ENCODE results near the gene F12.

The F12 gene

GRCh38 chr5:177446200-177447065 lies 37.1 kb upstream of the F12 start, which contains the start of gene PRR7:
Gene PRR7 (plus strand): TSS chr5:177446814. CDS start chr5:177455068, 8,254 bp downstream.
- DNase-seq = peak; percentile 69

DNA sequence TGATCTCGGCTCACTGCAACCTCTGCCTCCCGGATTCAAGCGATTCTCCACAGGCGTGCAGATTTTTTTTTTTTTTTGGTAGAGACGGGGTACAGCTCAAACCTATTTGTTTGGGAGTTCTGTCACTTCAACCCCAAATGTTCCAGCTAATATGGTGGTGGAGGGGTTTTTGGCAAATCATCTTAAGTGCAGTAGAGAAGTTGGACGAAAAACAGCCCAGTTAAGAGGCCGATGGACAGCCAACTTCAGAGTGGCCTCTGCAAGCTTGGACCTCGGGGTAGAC lies 36.5 kb upstream of the F12 start:
- no peak for DNase-seq

- no peak for DNase-seq
Measured at GRCh38 chr5:177445052-177445916, 35.9 kb upstream of the F12 start.

DNA sequence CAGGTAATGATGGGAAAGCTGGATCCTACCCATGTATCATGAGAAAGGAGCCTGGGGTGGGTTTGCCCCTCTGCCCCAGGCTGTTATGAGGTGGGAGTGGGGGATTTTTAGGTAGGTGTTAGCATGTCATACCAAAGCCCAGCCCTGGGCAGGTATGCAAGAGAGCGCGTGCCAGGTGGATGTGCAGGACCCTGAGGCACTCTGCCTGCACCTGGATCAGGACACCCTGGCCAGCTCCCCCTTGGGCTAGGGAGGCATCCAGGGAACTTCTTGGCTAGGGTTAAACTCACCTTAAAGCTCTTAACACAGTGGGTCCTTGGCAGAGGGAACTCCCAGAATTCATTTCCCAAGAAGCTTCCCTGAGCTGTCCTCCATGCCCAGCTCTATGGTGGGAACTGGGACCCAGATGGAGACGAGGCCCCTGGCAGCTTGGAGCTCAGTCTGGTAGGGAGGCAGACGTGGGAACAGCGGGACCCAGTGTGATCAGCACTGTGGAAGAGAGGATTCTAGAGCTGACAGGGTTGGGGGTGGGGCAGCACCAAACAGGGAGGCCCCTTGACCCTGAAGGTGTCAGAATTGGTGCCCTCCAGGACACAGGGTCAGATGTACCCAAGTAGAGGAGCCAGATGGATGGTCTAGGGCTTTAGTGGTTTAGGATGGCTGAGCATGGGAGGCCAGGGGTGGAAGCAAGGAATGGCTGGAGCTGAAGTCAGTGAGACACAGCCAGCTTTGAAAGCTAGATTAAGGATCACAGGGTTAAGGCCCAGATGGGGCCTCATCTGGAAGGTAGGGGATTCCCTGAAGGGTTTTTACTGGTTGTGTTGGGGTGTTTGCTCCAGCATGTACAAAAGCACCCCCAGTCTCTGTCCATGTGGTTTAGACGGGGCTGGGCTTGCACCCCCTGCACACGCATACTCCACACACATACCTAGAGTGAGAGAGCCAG lies 35.0 kb upstream of the F12 start:
- no peak for DNase-seq

DNA sequence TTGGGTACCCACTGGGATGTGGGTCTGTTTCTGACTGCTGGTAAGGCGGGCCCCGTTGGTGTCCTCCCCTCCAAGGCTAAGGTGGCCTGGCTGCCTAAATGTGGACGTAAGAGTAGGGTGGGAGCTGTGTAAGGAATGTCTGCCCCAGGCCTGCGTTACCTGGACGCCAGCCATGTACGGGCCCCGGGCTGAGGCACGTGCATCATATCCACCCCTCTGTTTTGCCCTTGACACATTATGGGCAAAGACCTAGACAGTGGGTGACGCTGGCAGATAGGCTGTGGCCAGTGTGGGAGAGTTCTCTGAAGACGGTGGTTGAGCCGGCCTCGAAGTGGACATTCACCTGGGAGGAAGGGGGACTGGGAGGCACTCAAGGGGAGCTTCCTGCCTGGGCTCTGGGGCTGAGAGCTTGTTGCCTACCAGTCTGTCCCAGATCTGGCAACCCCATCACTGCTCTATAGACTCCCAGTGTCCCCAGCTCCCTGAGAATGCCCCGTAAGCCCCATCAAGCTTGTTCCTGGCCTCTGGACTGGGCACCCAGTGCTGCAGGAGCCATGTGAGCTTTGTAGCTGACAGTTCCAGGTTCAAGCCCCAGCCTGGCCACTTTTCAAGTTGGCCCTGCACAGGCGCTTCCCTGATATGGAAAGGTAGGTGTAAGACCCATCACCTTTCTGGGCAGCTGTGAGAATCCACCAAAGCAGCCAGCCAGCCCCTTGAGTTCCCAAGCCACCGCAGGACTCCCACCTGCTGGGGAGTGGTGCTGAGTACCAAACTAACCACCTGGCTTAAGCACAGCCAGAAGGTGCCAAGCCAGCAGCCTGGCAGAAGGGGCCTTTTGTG lies 34.0 kb upstream of the F12 start:
- DNase-seq = no peak

- no peak for DNase-seq
Measured at GRCh38 chr5:177442066-177442826, 32.9 kb upstream of the F12 start.

- DNase-seq = no peak
Measured at GRCh38 chr5:177440990-177441780, 31.8 kb upstream of the F12 start.

GRCh38 chr5:177440211-177440989 lies 31.0 kb upstream of the F12 start:
- no peak for DNase-seq

- DNase-seq = no peak
Measured at GRCh38 chr5:177439518-177440053, 30.2 kb upstream of the F12 start.

DNA sequence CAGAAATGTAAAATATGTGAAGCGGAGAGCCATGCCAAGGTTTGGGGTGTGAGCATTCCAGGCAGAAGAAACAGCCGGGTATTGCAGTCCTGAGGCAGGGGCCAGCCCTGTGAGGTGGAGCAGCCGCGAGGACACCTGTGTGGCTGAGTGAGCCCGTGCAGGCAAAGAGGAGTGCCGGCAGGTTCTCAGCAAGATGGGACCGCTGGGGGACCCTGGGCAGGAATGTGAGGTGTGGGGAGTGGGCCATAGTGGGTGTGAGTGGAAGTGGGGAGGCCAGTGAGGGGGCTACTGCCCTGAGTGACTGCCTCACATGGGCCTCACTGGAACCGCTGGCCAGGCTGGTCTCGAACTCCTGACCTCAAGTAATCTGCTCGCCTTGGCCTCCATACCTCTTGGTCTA lies 29.1 kb upstream of the F12 start:
- no peak for DNase-seq

DNA sequence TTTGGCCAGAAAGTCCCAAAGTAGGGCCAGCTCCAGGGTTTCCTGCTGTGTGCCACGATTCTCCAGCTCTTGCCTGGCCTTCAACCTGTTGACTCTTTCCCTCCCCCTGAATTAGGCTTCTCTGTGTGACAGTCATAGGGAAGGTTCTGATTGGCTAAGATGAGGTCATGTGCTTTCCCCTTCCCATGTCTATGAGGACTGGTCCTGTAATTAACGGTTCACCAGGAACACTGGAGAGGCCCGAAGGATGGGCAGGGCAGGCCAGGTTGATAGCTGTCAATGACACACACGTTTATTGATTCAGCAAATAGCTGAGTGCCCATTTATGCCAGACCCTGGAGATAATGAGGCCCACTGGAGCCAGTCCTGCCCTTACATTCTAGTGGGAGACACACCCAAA lies 28.3 kb upstream of the F12 start:
- peak; percentile 10 for DNase-seq

DNA sequence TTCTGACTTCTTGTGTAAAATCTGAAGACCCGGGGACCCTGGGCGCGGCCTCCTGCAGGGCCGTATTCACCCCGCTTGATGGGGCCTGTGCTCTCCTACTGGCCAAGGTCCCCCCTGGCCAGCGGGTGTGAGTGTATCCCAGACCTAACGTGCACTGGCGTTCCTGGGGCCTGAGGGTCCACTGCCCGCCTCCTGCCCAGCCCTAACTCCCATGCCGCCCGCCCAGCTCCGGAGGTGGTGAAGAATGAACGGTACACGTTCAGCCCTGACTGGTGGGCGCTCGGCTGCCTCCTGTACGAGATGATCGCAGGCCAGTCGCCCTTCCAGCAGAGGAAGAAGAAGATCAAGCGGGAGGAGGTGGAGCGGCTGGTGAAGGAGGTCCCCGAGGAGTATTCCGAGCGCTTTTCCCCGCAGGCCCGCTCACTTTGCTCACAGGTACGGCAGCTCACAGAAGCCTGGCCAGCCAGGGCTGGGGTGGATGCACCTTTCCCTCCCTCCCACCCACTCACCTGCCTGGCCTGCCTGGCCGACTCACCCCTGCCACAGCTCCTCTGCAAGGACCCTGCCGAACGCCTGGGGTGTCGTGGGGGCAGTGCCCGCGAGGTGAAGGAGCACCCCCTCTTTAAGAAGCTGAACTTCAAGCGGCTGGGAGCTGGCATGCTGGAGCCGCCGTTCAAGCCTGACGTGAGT lies 26.6 kb upstream of the F12 start:
- DNase-seq = no peak

DNA sequence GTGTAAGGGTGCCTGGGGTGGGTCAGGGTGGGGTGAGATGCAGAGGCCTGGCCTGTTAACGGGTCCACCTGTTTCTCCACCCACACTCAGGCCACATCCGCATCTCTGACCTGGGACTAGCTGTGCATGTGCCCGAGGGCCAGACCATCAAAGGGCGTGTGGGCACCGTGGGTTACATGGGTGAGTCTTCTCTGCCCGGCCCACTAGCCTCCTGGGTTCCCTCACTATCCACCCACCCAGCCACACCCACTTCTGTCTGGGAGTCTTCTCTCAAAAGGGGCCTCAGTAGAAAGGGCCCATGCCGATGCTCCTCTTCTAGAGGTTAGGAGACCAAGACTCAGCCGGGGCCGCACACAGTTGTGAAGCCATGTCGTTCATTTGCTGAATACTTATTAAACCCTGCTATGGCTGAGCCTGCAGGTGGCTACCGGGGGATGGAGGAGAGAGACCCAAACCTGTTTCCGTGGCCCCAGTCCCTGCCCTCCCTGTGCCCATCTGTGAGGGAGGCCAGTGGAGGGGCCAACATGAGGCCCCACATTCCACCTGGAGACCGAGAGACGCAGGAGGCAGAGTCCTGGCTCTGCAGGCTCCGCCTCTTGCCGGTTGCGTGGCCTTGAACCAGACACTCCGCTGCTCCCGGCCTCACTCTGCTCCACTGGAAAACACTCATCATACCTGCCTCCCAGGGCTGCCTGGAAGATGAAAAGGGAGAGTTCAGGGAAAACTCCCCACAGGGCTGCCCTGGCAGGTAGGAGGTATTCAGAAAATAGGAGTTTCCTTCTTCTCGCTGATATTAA lies 25.8 kb upstream of the F12 start:
- no peak for DNase-seq

DNA sequence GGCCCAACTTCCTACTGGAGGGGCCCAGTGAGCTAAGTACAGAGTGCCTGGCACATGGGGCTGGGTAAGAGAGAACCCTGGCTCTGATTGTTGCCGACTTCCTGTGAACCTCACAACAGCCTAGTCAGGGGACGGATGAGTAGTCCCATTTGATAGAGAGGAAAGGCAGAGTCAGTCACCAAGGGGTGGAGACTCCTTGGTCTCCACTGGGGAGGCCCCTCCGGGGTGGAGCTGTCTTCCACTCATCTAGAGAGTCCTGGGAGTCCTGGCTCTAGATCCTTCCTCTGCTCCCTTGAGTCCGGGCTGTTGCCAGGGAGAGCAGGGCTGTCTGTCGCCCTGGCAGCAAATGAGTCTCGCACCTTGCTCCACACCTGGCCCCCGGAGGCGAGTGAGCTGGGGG lies 25.1 kb upstream of the F12 start:
- no peak for DNase-seq

- no peak for DNase-seq
Measured at GRCh38 chr5:177433658-177434217, 24.4 kb upstream of the F12 start.

GRCh38 chr5:177432839-177433657 lies 23.7 kb upstream of the F12 start:
- DNase-seq = no peak
